ENCODE results near the gene DMAC2.
A peak's percentile ranks its signal among the peaks of the same experiment; 100 is the strongest.
"Not testable (repeated sequence)": the region's sequence is repeated elsewhere in the genome, so short reads cannot be mapped to it uniquely, and the experiment has no call there.

Gene DMAC2

DNA sequence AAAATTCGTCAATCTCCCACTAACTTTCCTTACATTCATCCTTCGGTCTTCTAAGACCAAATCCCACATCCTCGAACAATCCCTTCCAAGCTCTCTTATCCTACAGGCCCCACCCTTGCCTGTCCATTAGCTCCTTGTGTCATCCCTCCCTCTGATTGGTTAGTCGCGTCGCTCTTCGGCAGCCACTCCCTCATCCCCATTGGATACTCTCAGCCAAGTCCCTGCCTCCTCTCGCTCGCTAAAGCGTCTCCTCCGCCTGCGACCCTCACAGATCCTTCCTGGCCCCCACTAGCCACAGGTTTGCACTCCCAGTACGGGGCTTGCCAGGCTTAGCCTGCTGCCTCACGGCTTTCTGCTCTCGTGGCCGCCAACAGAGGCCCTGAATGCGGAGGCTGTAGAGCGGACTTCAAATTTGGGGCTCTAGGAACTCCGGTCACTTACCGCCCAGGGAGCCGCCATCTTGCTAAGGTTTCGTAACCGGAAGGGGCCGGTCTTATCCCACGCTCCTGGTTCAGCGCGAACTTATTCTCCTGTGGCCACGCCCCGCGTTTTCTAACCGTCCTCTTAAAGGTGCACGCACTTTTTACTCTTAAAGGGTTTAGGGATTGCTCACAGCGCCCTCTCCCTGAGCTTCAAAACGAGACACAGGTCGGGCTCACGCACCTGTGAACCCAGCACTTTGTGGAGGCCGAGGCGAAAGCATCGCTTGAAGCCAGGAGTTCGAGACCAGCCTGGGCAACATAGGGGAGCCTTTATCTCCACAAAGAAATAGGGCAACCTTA, at the start of gene DMAC2:
DMAC2 (minus strand) TSS at position 472 of the 782 bp plus-strand sequence; CDS start at position 459, 13 bp downstream.
- peak; percentile 95 for DNase-seq

GRCh38 chr19:41486953-41487352, 47.2 kb upstream of the DMAC2 start:
- DNase-seq: not testable (repeated sequence)

DNA sequence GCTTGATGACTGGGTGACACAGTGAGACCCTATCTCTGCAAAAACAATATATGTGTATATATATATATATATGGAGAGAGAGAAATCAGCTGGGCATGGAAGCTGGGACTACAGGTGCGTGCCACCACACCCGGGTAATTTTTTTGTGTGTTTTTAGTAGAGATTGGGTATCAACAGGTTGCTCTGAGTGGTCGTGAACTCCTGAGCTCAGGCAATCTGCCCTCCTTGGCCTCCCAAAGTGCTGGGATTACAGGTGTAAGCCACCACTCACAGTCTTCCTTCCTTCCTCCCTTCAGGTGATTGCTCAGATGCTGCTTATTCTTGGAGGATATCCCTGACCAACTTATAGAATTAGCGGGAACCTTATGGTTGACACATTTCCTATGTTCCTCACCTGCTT, 45.1 kb upstream of the DMAC2 start:
- no peak for DNase-seq

DNA sequence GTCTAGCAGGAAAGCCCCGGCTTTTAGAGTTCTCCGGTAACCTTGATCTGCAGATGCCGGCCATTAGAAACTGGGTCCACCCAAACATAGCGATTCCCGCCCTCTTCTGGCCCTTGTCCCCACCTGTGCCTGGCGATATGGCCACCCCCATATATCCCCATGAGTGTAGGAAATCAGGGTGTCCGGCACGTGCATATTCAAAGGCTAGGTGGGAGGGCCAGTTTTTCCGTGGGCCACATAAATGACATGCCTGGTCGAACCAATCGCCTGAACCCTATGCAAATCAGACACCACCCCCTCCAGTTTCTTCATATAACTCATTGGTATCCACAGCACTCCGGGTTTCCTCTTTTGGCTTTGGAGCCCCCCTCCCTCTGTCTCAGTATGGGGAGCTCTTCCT, 40.6 kb upstream of the DMAC2 start:
- DNase-seq: no peak

GRCh38 chr19:41479757-41480191, 40.1 kb upstream of the DMAC2 start:
- no peak for DNase-seq

DNA sequence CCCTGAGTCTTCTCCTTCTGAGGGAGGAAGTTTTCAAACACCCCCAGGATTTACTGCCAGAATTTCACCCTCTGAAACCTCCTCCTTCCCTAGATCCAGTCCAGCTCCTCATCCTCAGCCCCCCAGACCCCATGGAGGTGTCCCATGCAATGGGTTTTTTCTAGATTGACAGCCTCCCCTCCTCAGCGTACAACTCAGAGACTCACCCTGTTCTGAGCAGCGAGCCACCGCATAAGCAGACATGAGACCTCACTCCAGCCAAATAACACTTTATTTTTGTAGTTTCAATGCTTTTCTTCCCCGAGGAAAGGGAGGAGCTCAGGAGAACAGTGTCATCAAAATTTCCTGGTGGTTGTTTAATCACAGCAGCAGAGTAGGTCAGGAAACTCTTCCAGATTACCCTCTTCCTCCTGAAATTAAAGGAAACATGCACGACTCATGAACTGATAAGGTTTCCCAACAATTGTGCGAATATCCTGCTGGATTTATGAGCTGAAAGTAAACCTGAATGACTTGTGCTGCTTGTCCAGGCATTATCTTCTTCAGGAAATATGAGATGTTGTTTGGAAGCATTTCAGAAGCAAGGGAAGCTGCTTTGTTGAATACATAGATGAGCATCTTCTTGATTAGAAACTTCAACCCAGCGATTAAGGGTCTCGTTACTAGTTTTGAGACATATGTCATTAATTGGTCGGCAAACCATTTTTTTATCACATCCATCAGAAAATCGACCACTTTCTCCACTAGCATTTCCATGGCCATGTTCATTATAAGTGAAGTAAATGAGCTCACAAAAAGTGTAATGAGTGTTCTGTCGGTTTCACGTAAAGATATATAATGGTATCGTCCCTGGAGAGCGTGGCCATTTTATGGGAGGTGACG, 39.4 kb upstream of the DMAC2 start:
- no peak for DNase-seq

GRCh38 chr19:41478171-41478570, 38.5 kb upstream of the DMAC2 start:
- no peak for DNase-seq

DNA sequence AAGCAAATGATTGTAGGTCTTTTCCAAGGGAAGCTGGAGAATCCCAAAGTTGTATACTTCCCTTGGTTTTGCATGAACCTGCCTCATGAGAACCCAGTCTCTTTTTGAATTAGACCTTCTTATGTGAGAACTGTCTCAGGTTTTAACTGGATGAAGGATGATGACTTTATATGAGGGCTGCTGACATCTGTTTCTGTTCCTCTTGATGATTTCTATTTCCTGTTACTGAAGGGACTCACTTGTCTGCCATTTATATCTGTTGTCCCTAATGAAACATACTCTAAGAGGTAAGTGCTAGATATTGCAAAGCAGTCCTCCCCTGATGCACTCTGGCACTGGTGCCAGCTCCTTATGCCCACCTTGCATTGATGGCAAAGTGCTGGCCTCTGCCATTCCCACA, 36.9 kb upstream of the DMAC2 start:
- DNase-seq: no peak

DNA sequence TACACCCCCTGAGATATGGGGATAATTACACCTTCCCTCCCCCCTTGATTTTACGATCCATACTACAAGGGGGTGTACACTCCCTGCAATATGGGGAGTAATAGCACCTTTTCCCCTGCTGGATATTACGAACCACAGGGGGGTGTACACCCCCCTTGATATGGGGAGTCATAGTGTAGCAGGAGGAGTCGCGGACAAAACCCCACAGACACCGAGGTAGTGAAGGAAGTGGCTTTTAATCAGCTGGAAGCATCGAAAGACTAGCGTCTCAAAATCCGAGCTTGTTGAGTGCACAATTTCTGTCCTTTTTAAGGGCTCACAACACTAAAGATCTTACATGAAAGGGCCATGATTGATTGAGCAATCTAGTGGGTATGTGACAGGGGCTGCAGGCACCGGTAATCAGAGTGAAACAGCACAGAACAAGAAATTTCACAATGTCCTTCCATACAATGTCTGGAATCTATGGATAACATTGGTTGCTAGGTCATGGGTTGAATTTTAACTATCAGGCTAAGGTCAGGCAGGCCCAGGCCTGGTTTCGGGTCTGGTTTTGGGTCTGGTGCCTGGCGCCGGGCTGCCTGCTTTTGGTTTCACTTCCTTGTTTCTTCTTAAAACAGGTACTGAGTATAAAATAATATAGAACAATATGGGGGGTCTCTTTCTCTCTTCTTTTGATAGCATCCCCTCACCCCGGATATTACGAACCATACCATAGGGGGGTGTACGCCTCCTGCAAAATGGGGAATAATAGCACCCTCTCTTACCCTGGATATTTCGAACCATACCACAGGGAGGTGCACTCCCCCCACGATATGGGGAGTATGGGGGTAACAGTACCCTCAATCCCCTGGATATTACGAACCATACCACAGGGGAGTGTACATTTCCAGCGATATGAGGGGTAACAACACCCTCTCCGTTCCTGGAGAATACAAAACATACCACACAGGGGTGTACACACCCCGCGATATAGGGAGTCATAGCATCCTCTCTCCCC, 23.8 kb upstream of the DMAC2 start:
- not testable (repeated sequence) for DNase-seq

- no peak for DNase-seq
Measured at GRCh38 chr19:41462497-41462896, 22.8 kb upstream of the DMAC2 start.

GRCh38 chr19:41457241-41457640, 17.5 kb upstream of the DMAC2 start:
- no peak for DNase-seq

- no peak for DNase-seq
Measured at GRCh38 chr19:41456342-41456918, 16.7 kb upstream of the DMAC2 start.

GRCh38 chr19:41455936-41456335, 16.2 kb upstream of the DMAC2 start:
- DNase-seq: no peak

DNA sequence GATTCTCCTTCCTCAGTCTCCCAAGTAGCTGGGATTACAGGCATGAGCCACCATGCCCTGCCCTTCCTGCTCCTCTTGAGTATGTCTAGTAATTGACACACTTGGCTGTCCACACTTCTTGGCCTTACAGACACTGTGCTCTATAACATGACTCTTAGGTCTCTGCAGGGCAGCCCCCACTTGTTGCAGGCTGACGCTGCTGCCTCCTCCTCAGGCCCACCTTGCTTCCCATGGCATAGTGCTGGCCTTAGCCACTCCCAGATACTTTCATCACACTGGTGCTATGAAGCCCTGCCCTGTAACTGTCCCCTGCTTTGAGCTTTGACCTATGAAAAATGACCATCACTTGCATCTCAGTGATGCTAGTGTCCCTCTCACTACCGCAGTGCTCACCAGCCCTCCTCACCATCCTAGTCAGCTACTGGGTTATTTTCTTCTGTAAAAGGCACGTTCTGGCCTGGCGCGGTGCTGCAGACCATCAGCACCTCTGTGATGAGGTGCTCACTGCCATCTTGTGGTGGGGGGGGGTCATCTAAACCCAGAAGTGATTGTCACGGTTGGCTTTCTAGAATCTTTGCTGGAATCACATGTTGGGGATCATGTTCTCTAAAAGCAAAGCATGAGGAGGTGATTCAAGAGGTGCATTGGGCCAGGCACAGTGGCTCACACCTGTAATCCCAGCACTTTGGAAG, 13.0 kb upstream of the DMAC2 start:
- no peak for DNase-seq

- no peak for DNase-seq
Measured at GRCh38 chr19:41449865-41450178, 10.1 kb upstream of the DMAC2 start.

GRCh38 chr19:41449079-41449864, 9.6 kb upstream of the DMAC2 start:
- peak; percentile 83 for DNase-seq

DNA sequence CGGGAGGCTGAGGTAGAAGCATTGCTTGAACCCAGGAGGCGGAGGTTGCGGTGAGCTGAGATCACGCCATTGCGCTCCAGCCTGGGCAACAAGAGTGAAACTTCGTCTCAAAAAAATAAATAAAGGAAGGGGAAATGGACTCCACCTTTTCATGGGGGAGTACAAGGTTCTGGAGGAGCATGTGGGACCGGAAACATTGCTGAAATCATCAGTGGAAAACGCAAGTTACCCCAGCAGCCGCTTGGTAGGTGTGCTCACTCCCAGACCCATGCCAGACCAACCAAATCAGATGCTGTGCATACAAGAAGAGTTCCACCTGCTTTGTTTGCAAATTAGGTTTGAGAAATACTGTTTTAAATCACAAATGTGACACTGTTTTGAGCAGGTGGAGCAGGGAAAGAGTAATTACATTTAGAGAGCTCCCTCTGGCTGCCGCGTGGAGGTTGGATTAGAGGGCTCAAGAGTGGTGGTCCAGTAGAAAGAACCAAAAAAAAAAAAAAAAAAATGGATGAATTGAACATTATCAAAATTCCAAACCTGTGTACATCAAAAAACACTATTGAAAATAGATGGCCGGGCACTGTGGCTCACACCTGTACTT, 8.1 kb upstream of the DMAC2 start:
- no peak for DNase-seq

DNA sequence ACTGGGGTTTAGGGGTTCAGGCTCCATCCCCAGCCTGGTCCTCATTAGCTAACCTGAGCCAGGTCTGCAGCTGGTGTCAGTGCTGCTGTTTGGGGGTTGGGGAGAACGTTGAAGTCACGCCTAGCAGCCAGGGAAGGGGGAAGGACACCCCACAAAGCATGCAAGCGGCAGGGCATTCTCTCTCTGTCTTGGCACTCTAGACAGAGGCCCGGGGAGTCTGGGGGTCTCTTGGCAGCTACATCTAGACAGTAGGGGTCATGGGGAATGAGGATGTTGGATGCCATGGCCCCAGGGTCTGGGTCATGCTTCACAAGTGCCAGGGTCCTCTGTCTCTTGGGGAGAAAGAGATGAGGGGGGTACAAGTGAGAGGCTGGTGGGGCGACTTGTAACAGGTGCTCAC, 5.9 kb upstream of the DMAC2 start:
- DNase-seq: no peak

DNA sequence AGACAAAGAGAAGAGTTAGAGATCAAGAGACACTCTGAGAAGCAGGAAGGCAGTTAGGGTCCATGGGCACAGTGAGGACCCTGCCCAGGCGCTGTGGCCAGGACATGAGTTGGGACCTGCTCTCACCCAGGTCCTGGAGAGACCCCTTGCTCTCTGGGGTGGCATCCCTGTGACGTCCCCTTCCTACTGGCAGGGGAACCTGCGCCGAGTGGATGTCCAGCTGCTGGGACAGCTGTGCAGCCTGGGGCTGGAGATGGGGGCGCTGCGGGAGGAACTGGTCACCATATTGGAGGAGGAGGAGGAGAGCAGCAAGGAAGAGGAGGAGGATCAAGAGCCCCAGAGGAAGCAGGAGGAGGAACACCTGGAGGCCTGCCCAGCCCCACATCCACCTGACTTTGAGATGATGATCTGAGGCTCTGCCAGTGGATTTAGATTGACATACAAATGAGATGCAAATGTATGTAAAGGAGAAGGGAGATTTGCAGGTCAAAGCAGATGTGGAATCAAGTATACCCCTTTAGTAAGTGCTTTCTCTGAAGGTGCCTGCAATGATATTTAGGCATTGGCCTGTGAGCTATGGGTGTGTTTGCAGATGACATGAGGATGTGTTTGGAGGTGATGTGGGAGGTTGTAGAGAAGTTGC, 4.2 kb upstream of the DMAC2 start:
- DNase-seq: no peak
